ENCODE measurements around the gene HHATL. TPM values are rescaled to one million over a fixed set of nuclear protein-coding genes. Genes with fewer than 3 reads are reported as not detected.

The HHATL gene
- polyA plus RNA-seq, 1 experiment = not detected

DNA sequence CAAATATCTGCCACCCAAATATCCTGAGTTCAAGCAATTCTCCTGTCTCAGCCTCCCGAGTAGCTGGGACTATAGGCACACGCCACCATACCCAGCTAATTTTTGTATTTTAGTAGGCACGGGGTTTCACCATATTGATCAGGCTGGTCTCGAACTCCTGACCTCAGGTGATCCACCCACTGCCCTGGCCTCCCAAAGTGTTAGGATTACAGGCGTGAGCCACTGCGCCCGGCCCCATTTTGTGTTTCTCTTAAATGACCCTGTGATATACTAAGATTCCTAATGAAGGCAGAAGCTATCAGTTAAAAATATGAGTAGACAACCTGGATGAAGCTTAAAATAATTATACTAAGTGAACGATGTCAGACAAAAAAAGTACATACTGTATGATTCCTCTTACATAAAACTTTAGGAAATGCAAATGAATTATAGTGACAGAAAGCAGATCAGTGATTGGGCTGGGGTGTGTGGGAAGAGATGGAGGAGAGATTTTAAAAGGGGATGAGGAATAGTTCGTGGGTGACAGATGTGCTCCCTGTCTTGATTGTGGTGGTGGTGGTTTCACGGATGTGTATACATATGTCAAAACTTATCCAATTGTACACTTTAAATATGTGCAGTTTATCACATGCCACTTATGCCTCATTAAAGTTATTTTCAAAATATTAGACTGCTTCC lies 21.1 kb downstream of the HHATL start:
- ChIA-PET CTCF (no interaction called here), POLR2A (no interaction called here)
- TF ChIP-seq CTCF (IDR thresholded peaks at IDR 0.05; ENCODE audit: insufficient read depth, low read depth, low read length) = no peak
- Histone ChIP-seq H3K4me3 (ENCODE audit: low read depth, low read length) (no peak overlapping the region), H3K36me3 (ENCODE audit: control insufficient read depth, insufficient read depth, low read length) (no peaks in the 10 kb centered on the region), H3K27me3 (ENCODE audit: control insufficient read depth, insufficient read depth, low read length) (peaks cover 4% of the 10 kb centered on the region)
- no peak for DNase-seq (ENCODE audit: low read depth)

DNA sequence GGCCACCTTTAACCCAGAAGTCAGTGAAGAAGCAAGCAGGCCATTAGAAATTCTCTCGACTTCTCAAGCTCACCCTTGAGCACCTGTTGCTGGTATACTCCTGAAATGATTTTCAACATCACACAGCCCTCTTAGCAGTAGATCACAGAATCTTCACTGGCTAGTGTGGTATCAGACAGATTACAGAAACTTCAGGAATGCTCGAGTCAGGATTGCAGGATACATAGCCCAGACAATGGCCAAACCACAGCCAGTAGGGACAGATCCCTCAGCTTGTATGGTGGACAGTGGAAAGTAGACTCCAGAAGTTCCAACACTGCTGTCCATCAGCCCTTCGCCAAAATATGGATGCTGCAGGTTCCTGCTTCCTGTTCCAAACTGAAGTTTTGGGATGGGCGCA lies 21.8 kb downstream of the HHATL start:
- Histone ChIP-seq H3K27me3 (ENCODE audit: control insufficient read depth, insufficient read depth, low read length) (peaks cover 2% of the 10 kb centered on the region; the same call in 1 of the 2 replicates), H3K36me3 (ENCODE audit: control insufficient read depth, insufficient read depth, low read length) (no peaks in the 10 kb centered on the region), H3K4me3 (ENCODE audit: low read depth, low read length) (no peak overlapping the region)
- TF ChIP-seq CTCF (IDR thresholded peaks at IDR 0.05; ENCODE audit: insufficient read depth, low read depth, low read length) = no peak
- CTCF ChIA-PET = no interaction called here
- POLR2A ChIA-PET = no interaction called here
- DNase-seq (ENCODE audit: low read depth) = no peak

DNA sequence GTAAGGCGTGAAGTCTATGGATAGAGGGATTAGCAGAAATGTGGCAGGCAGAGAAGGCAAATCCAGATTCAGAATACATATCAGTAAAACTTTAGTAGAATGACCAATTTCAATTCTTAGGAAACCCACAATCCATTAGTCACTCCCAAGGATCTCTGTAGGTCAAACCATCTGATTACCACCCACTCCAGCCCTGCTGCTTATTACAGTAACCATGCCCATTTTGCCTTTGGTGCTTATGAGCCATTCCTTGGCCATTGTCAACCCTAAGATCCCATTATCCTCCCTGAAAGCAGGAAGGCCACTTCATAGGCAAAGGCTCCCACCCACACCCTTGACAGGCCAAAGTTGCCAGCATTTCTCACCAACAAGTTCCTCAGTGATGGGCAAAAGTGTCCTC lies 22.3 kb downstream of the HHATL start:
- no peak overlapping the region for H3K4me3 ChIP-seq (ENCODE audit: low read depth, low read length)
- no peaks in the 10 kb centered on the region for H3K36me3 ChIP-seq (ENCODE audit: control insufficient read depth, insufficient read depth, low read length)
- no peaks in the 10 kb centered on the region for H3K27me3 ChIP-seq (ENCODE audit: control insufficient read depth, insufficient read depth, low read length)
- ChIA-PET CTCF (no interaction called here), POLR2A (no interaction called here)
- TF ChIP-seq CTCF (IDR thresholded peaks at IDR 0.05; ENCODE audit: insufficient read depth, low read depth, low read length) = no peak
- no peak for DNase-seq (ENCODE audit: low read depth)

DNA sequence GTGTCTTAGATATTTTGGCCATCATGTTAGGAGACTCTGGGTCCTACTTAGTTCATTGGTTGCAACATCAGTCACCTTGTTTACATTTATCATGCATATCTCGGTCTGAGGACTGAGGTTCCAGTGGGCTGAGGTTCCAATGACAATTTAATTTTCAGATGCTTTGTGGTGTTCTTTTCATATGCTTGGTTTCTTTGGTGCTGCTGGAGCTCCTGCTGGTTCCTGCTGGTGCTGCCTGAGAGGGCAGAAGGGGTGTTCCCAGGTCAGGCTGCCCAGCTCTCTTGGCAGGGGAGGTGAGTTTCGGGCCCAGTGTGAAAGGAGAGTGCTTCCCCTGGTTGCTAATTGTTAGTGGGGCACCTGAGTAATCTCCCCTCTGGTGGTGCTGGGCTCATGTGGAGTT lies 24.2 kb downstream of the HHATL start:
- H3K36me3 ChIP-seq (ENCODE audit: control insufficient read depth, insufficient read depth, low read length) = no peaks in the 10 kb centered on the region
- H3K27me3 ChIP-seq (ENCODE audit: control insufficient read depth, insufficient read depth, low read length) = no peaks in the 10 kb centered on the region
- CTCF ChIA-PET = no interaction called here
- no peak overlapping the region for H3K4me3 ChIP-seq (ENCODE audit: low read depth, low read length)
- POLR2A ChIA-PET = no interaction called here
- DNase-seq (ENCODE audit: low read depth) = no peak
- TF ChIP-seq CTCF (IDR thresholded peaks at IDR 0.05; ENCODE audit: insufficient read depth, low read depth, low read length) = no peak

DNA sequence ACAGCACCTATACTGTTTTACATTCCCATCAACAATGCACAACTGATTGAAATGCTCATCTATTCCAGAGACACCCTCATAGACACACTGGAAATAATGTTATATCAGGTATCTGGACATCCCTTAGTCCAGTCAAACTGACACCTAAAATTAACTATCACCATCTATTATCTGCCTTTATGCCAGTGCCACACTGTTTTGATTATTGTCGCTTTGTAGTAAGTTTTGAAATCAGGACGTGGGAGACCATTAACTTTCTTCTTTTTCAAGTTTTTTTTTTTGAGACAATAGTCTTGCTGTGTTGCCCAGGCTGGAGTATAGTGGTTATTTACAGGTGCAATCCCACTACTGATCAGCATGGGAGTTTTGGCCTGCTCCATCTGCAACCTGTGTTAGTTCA lies 26.7 kb downstream of the HHATL start:
- ChIA-PET POLR2A (no interaction called here), CTCF (no interaction called here)
- Histone ChIP-seq H3K36me3 (ENCODE audit: control insufficient read depth, insufficient read depth, low read length) (no peaks in the 10 kb centered on the region), H3K4me3 (ENCODE audit: low read depth, low read length) (no peak overlapping the region), H3K27me3 (ENCODE audit: control insufficient read depth, insufficient read depth, low read length) (no peaks in the 10 kb centered on the region)
- no peak for DNase-seq (ENCODE audit: low read depth)
- TF ChIP-seq CTCF (IDR thresholded peaks at IDR 0.05; ENCODE audit: insufficient read depth, low read depth, low read length) = no peak

Data from BJ (cell line).